GM12864 (cell line): Measurements from ENCODE around the gene PCK1.

Experiments
- DNase-seq: peaks from one replicate; pipeline ENCODE4 v3.0.0-alpha.2; 2011; ENCODE audit warnings: low read depth
- H3K4me3 ChIP-seq: 2 replicates; pipeline ENCODE4 v1.5.1; 2011; ENCODE audit warnings: mild to moderate bottlenecking, low read depth, low read length, control low read depth
- CTCF ChIP-seq: IDR thresholded peaks from 2 replicates; pipeline ENCODE4 v1.5.1; 2011; ENCODE audit warnings: low read depth, mild to moderate bottlenecking, moderate library complexity, low read length, control low read depth, inconsistent platforms; ENCODE audit errors: missing control alignments

PCK1 gene

GRCh38 chr20:57610261-57610952, 49.5 kb downstream of the PCK1 start:
- DNase-seq = no peak
- no peak overlapping the region for H3K4me3 ChIP-seq
- no peak for TF ChIP-seq CTCF

GRCh38 chr20:57611586-57612311, 50.8 kb downstream of the PCK1 start:
- TF ChIP-seq CTCF = no peak
- no peak for DNase-seq
- no peak overlapping the region for H3K4me3 ChIP-seq

- no peak for TF ChIP-seq CTCF
- no peak overlapping the region for H3K4me3 ChIP-seq
- DNase-seq = no peak
These were observed 51.5 kb downstream of the PCK1 start for GRCh38 chr20:57612436-57612835.

GRCh38 chr20:57612916-57613315, 52.0 kb downstream of the PCK1 start:
- no peak for TF ChIP-seq CTCF
- H3K4me3 ChIP-seq = no peak overlapping the region
- no peak for DNase-seq

- TF ChIP-seq CTCF = no peak
- H3K4me3 ChIP-seq = no peak overlapping the region
- DNase-seq = no peak
These were observed 52.6 kb downstream of the PCK1 start for GRCh38 chr20:57613481-57613921.

GRCh38 chr20:57614490-57615444, 53.9 kb downstream of the PCK1 start:
- DNase-seq = no peak
- no peak for TF ChIP-seq CTCF

More at GRCh38 chr20:57614490-57615444, 53.9 kb downstream of the PCK1 start:
- H3K4me3 ChIP-seq = no peak overlapping the region
